Activated naive CD8-positive, alpha-beta T cell treated with anti-CD3 and anti-CD28 coated beads, Interleukin-2, amount 50 U/mL, for 16 hours (primary cell): ENCODE measurements around the gene UGT2B7.

Experiments
- DNase-seq: peaks from one replicate; pipeline ENCODE4 v3.0.0-alpha.2; 2020; ENCODE audit warnings: low read depth, low spot score

The UGT2B7 gene

DNA sequence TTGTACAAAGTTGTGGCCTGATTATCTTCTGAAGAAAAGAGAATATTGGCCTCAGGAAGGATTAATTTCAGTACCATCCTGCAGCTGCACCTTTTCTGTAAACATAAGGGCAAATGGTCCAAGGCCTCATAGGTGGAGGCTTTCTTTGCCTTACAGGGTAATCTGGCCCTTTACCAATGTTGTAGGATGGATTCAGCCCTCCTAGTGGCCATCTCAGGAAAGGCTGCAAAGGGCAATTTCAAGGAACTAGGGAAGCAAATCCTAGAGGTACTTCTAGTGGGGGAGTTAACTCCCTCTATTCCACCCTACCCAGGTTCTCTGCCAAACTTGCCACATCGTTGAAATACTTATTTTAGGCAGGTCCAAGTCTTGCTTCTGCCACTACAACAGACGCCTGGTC lies 60.6 kb downstream of the UGT2B7 start:
- no peak for DNase-seq
